Spleen (tissue), 11 donors: ENCODE data around the gene RUFY1. TPM values are rescaled to one million over a fixed set of nuclear protein-coding genes. Genes with fewer than 3 reads are reported as not detected.

ENCODE experiments used
- DNase-seq: peaks from one replicate; pipeline ENCODE4 v3.0.0-alpha.2; 2020
- H3K27ac ChIP-seq, 8 donors: fragments of 200-600 bp; sonication (generic) in 7 of 8; 1 replicate in 4 of 8; 2 replicates in 4 of 8; pipeline versions ENCODE4 v1.5.0 to v1.8.0; 2016 to 2021; ENCODE audit warnings: inconsistent platforms in 4 of 8, mild to moderate bottlenecking in 4 of 8, moderate library complexity in 1 of 8
- H3K27me3 ChIP-seq, 7 donors: fragments of 200-600 bp; sonication (generic) in 6 of 7; replicated peaks in 1 of 7; 1 replicate in 4 of 7; 2 replicates in 3 of 7; pipeline versions ENCODE4 v1.5.0 to v1.8.0; 2016 to 2021; ENCODE audit warnings: inconsistent platforms in 3 of 7, mild to moderate bottlenecking in 1 of 7
- H3K36me3 ChIP-seq, 6 donors: fragments of 200-600 bp; sonication (generic) in 5 of 6; 1 replicate in 4 of 6; 2 replicates in 2 of 6; pipeline versions ENCODE4 v1.5.0 to v1.8.0; 2016 to 2021; ENCODE audit warnings: inconsistent platforms in 2 of 6
- H3K4me1 ChIP-seq, 6 donors: fragments of 200-600 bp; sonication (generic) in 5 of 6; 1 replicate in 3 of 6; 2 replicates in 3 of 6; pipeline versions ENCODE4 v1.5.0 to v1.8.0; 2016 to 2021; ENCODE audit warnings: inconsistent platforms in 3 of 6
- H3K4me3 ChIP-seq, 8 donors: fragments of 200-600 bp; sonication (generic) in 7 of 8; 1 replicate in 4 of 8; 2 replicates in 4 of 8; pipeline versions ENCODE4 v1.5.0 to v1.8.0; 2016 to 2021; ENCODE audit warnings: inconsistent platforms in 4 of 8, mild to moderate bottlenecking in 4 of 8, moderate library complexity in 2 of 8
- H3K9me3 ChIP-seq, 8 donors: fragments of 200-600 bp; sonication (generic) in 7 of 8; 1 replicate in 4 of 8; 2 replicates in 4 of 8; pipeline versions ENCODE4 v1.5.0 to v1.8.0; 2016 to 2021; ENCODE audit warnings: inconsistent platforms in 4 of 8
- CTCF ChIP-seq, 11 experiments: fragments of 200-600 bp in 7 of 11; fragments of 450-650 bp in 4 of 11; sonication (generic) in 4 of 11; IDR thresholded peaks in 8 of 11; conservative IDR thresholded peaks in 3 of 11; 1 replicate in 7 of 11; 2 replicates in 4 of 11; pipeline versions ENCODE4 v1.4.0 to v1.8.0; 2016 to 2021; ENCODE audit warnings: antibody characterized with exemption in 11 of 11, inconsistent platforms in 4 of 11, mild to moderate bottlenecking in 1 of 11
- POLR2A ChIP-seq, 3 donors: fragments of 450-650 bp; IDR thresholded peaks; one replicate each; pipeline ENCODE4 v1.5.1; 2017; ENCODE audit warnings: antibody characterized with exemption in 3 of 3, mild to moderate bottlenecking in 1 of 3
- POLR2AphosphoS5 ChIP-seq, 3 donors: sonication (generic); formaldehyde crosslinking; IDR thresholded peaks; one replicate each; pipeline ENCODE4 v1.5.1; 2017; ENCODE audit warnings: antibody characterized with exemption in 3 of 3
- WGBS, 5 donors: extraction: QIAGEN DNeasy Blood & Tissue Kit in 3 of 5; methylation state at CpG; one replicate each; pipeline versions ENCODE4 v1.1.5 to v1.1.7; 2013 to 2018; 5-methylcytosine and 5-hydroxymethylcytosine counted together
- intact Hi-C: fragments of 100-400 bp; cut with DNase I; formaldehyde crosslinking; loops from one replicate; pipeline ENCODE4 v1.15.0; 2023; ENCODE audit warnings: low total_unique reads
- polyA plus RNA-seq, 3 donors: library from polyadenylated mRNA; stranded (reverse); fragments of 200-250 nt; gene quantifications; one replicate each; pipeline ENCODE4 v1.2.1, GENCODE V29; 2013
- total RNA-seq, 7 donors: library from RNA; depleted of rRNA in 3 of 7; stranded (reverse); fragments of >200 nt in 3 of 7; fragmentation: NEBNext Ultra II Directional in 4 of 7; extraction: Animal tissue kit (Norgen Biotek cat#: 25700) in 4 of 7; gene quantifications; one replicate each; pipeline versions ENCODE4 v1.1.0 to v1.2.1, GENCODE V29; 2016 to 2021
- donor health status: healthy with polysubstance abuse.
- donor health status: DM: no; HTN: no; CAD: no; lungs with moderate emphysema.
- donor health status: DM: no; HTN: no; CAD: no.
- donor health status: Bipolar disorder and iron deficiency.
- donor health status: healthy.
- donor health status: DM: no; HTN: no; CAD: no.
- donor health status: DM: yes; HTN: yes; CAD: no.

The RUFY1 gene
- total and polyA plus RNA-seq, 10 donors, result 33.9 to 89.6 (median 67.3) TPM

GRCh38 chr5:179504600-179505396, 45.6 kb upstream of the RUFY1 start:
- Histone ChIP-seq H3K9me3 (peaks cover 0 to 6% (median 0%) of the 10 kb centered on the region in 8 donors), H3K36me3 (no peaks in the 10 kb centered on the region), H3K4me3 (no peak overlapping the region), H3K27me3 (no peaks in the 10 kb centered on the region), H3K27ac (no peak overlapping the region), H3K4me1 (peaks cover 0 to 21% (median 0%) of the 10 kb centered on the region in 6 donors)
- intact Hi-C loops, result no loop called here
- TF ChIP-seq CTCF (IDR thresholded peaks at IDR 0.05 in 8 of 11, conservative IDR thresholded peaks at IDR 0.05 in 3 of 11) (no peak), POLR2A (IDR thresholded peaks at IDR 0.05) (no peak), POLR2AphosphoS5 (IDR thresholded peaks at IDR 0.05) (no peak)
- no peak for DNase-seq
- 67 to 82% (median 73%) methylated on average over 15 to 17 of the region's 17 CpGs for WGBS, 5 donors

GRCh38 chr5:179505636-179506261, 44.6 kb upstream of the RUFY1 start:
- Histone ChIP-seq H3K4me1 (peaks cover 0 to 21% (median 0%) of the 10 kb centered on the region in 6 donors), H3K9me3 (no peaks in the 10 kb centered on the region), H3K36me3 (no peaks in the 10 kb centered on the region), H3K27ac (no peak overlapping the region), H3K27me3 (no peaks in the 10 kb centered on the region), H3K4me3 (no peak overlapping the region)
- DNase-seq, result no peak
- intact Hi-C loops, result no loop called here
- TF ChIP-seq POLR2AphosphoS5 (IDR thresholded peaks at IDR 0.05), result no peak
- no peak for TF ChIP-seq POLR2A (IDR thresholded peaks at IDR 0.05)
- no peak for TF ChIP-seq CTCF (IDR thresholded peaks at IDR 0.05 in 8 of 11, conservative IDR thresholded peaks at IDR 0.05 in 3 of 11)
- 82 to 94% (median 88%) methylated on average over 12 of the region's 12 CpGs for WGBS, 5 donors

- intact Hi-C loops, result no loop called here
- no peaks in the 10 kb centered on the region for H3K9me3 ChIP-seq
- no peak overlapping the region for H3K4me3 ChIP-seq
- no peaks in the 10 kb centered on the region for H3K27me3 ChIP-seq
- 3 to 15% (median 4%) methylated on average over 4 of the region's 4 CpGs for WGBS, 5 donors
- peaks cover 0 to 21% (median 0%) of the 10 kb centered on the region in 6 donors for H3K4me1 ChIP-seq
- no peak for DNase-seq
- H3K27ac ChIP-seq, result no peak overlapping the region
- H3K36me3 ChIP-seq, result no peaks in the 10 kb centered on the region
- no peak for TF ChIP-seq POLR2AphosphoS5 (IDR thresholded peaks at IDR 0.05)
- no peak for TF ChIP-seq POLR2A (IDR thresholded peaks at IDR 0.05)
- TF ChIP-seq CTCF (IDR thresholded peaks at IDR 0.05 in 8 of 11, conservative IDR thresholded peaks at IDR 0.05 in 3 of 11), result no peak
Measured at GRCh38 chr5:179509239-179509638, 41.1 kb upstream of the RUFY1 start.

GRCh38 chr5:179509845-179510244, 40.5 kb upstream of the RUFY1 start:
- DNase-seq, result no peak
- Histone ChIP-seq H3K27me3 (no peaks in the 10 kb centered on the region), H3K4me1 (peaks cover 0 to 21% (median 0%) of the 10 kb centered on the region in 6 donors), H3K9me3 (no peaks in the 10 kb centered on the region), H3K27ac (no peak overlapping the region), H3K4me3 (no peak overlapping the region), H3K36me3 (no peaks in the 10 kb centered on the region)
- TF ChIP-seq POLR2AphosphoS5 (IDR thresholded peaks at IDR 0.05) (no peak), POLR2A (IDR thresholded peaks at IDR 0.05) (no peak), CTCF (IDR thresholded peaks at IDR 0.05 in 8 of 11, conservative IDR thresholded peaks at IDR 0.05 in 3 of 11) (no peak)
- WGBS, 5 donors, result 68 to 81% (median 78%) methylated on average over 1 of the region's 1 CpG
- intact Hi-C loops, result no loop called here
